HCT116 (cell line): Measurements from ENCODE around the gene WBP2NL. TPM values are rescaled to one million over a fixed set of nuclear protein-coding genes. Genes with fewer than 3 reads are reported as not detected.
"Not testable (repeated sequence)": the region's sequence is repeated elsewhere in the genome, so short reads cannot be mapped to it uniquely, and the experiment has no call there.

Experiments
- ATAC-seq: fragments of 200-7000 bp; cut with Tn5 transposase; 2 replicates; pipeline ENCODE4 v1.9.1; 2020; ENCODE audit warnings: mild to moderate bottlenecking, moderate library complexity
- BruUV-seq: library from RNA; stranded (reverse); fragments of 400-500 nt; replicated peaks from 2 replicates; lab custom pipeline; 2021; lab: Mats Ljungman, UMichigan
- CTCF ChIA-PET: fragments of 300-600 bp; sonication (Branson Sonifier 250); formaldehyde crosslinking; loops from one replicate; lab custom pipeline; 2021; ENCODE audit warnings: antibody characterized with exemption; lab: Charles Lee
- POLR2A ChIA-PET: fragments of 300-600, 350-600 bp; sonication (Branson Sonifier 250); formaldehyde crosslinking; loops from one replicate; lab custom pipeline; 2021; ENCODE audit warnings: antibody characterized with exemption; lab: Charles Lee
- RAD21 ChIA-PET, 2 experiments: fragments of 300-600 bp; sonication (Branson Sonifier 250); formaldehyde crosslinking; loops; one replicate each; lab custom pipeline; 2023; ENCODE audit warnings: low total read pairs in 2 of 2; ENCODE audit not compliant: uncharacterized antibody in 2 of 2, unreplicated experiment in 2 of 2, low non-redundant PET in 1 of 2; lab: Charles Lee
- DNase-seq: peaks from one replicate; pipeline ENCODE4 v3.0.0-alpha.2; 2010; ENCODE audit warnings: low read depth, low spot score
- H2AFZ ChIP-seq: fragments of 200-600 bp; shearing (Covaris generic), sonication (generic); 2 replicates; pipeline ENCODE4 v1.6.1; 2017; ENCODE audit warnings: low read depth, mixed run types, mixed read lengths, antibody characterized with exemption, low read length; ENCODE audit not compliant: poor library complexity, severe bottlenecking
- H3K27ac ChIP-seq: 2 replicates; pipeline ENCODE4 v1.5.1; 2012; ENCODE audit warnings: low read depth, low read length
- H3K27me3 ChIP-seq: fragments of 200-600 bp; sonication (generic); 2 replicates; pipeline ENCODE4 v1.6.1; 2016; ENCODE audit warnings: mixed run types, low read length, mixed read lengths; ENCODE audit not compliant: insufficient read depth
- H3K36me3 ChIP-seq, 2 experiments: fragments of 200-500 bp in 1 of 2; fragments of 200-600 bp in 1 of 2; sonication (Bioruptor generic) in 1 of 2; sonication (generic) in 1 of 2; 2 replicates each; pipeline versions ENCODE4 v1.5.1 to v1.6.1; 2014 to 2016; ENCODE audit warnings: low read length in 2 of 2, inconsistent platforms in 1 of 2, mixed read lengths in 1 of 2, mixed run types in 1 of 2; ENCODE audit not compliant: insufficient read depth in 2 of 2, control insufficient read depth in 1 of 2
- H3K4me1 ChIP-seq, 2 experiments: fragments of 200-600 bp in 1 of 2; sonication (generic) in 1 of 2; 2 replicates each; pipeline versions ENCODE4 v1.5.1 to v1.6.1; 2012 to 2017; ENCODE audit warnings: low read length in 2 of 2, inconsistent platforms in 1 of 2, mild to moderate bottlenecking in 1 of 2, mixed read lengths in 1 of 2, mixed run types in 1 of 2, moderate library complexity in 1 of 2; ENCODE audit not compliant: insufficient read depth in 2 of 2, control insufficient read depth in 1 of 2
- H3K4me2 ChIP-seq: fragments of 200-600 bp; sonication (generic); 2 replicates; pipeline ENCODE4 v1.6.1; 2017; ENCODE audit warnings: mixed run types, low read length, mixed read lengths
- H3K4me3 ChIP-seq, 2 experiments: fragments of 200-600 bp in 1 of 2; sonication (generic) in 1 of 2; replicated peaks in 1 of 2; 2 replicates each; pipeline ENCODE4 v1.5.1; 2011 to 2016; ENCODE audit warnings: low read length in 2 of 2, control low read depth in 1 of 2, low read depth in 1 of 2, mild to moderate bottlenecking in 1 of 2, mixed read lengths in 1 of 2, mixed run types in 1 of 2
- H3K79me2 ChIP-seq: fragments of 200-600 bp; sonication (generic); 2 replicates; pipeline ENCODE4 v1.6.1; 2017; ENCODE audit warnings: mild to moderate bottlenecking, mixed run types, low read length, moderate library complexity, mixed read lengths; ENCODE audit not compliant: insufficient read depth
- H3K9ac ChIP-seq: fragments of 200-600 bp; sonication (generic); 2 replicates; pipeline ENCODE4 v1.6.1; 2016; ENCODE audit warnings: low read length, mixed read lengths
- H3K9me2 ChIP-seq: fragments of 200-600 bp; sonication (generic), shearing (Covaris generic); 2 replicates; pipeline ENCODE4 v1.6.1; 2017; ENCODE audit warnings: mixed run types, mild to moderate bottlenecking, moderate library complexity; ENCODE audit not compliant: insufficient read depth
- H3K9me3 ChIP-seq, 2 experiments: fragments of 200-500 bp in 1 of 2; fragments of 200-600 bp in 1 of 2; sonication (Bioruptor generic) in 1 of 2; sonication (generic) in 1 of 2; 2 replicates each; pipeline ENCODE4 v1.6.1; 2014 to 2017; ENCODE audit warnings: low read length in 2 of 2, mixed read lengths in 2 of 2, inconsistent platforms in 1 of 2, low read depth in 1 of 2, mild to moderate bottlenecking in 1 of 2, mixed run types in 1 of 2, moderate library complexity in 1 of 2; ENCODE audit not compliant: control insufficient read depth in 1 of 2, insufficient read depth in 1 of 2
- H4K20me1 ChIP-seq: fragments of 200-600 bp; sonication (generic), shearing (Covaris generic); 2 replicates; pipeline ENCODE4 v1.6.1; 2017; ENCODE audit warnings: mixed run types, mild to moderate bottlenecking, moderate library complexity; ENCODE audit not compliant: insufficient read depth
- ATF3 ChIP-seq: IDR thresholded peaks from 2 replicates; pipeline ENCODE4 v1.6.1; 2012
- CBX3 ChIP-seq: IDR thresholded peaks from 2 replicates; pipeline ENCODE4 v1.6.1; 2012; ENCODE audit warnings: low read depth
- CTCF ChIP-seq, 3 experiments: fragments of 200-600 bp in 1 of 3; sonication (generic) in 1 of 3; IDR thresholded peaks in 2 of 3; conservative IDR thresholded peaks in 1 of 3; 2 replicates each; pipeline ENCODE4 v1.5.1; 2012 to 2017; ENCODE audit warnings: low read depth in 2 of 3, low read length in 2 of 3, antibody characterized with exemption in 1 of 3, borderline replicate concordance in 1 of 3, control low read depth in 1 of 3, mild to moderate bottlenecking in 1 of 3, mixed read lengths in 1 of 3, mixed run types in 1 of 3, moderate library complexity in 1 of 3; ENCODE audit not compliant: insufficient read depth in 1 of 3
- ELF1 ChIP-seq: IDR thresholded peaks from 2 replicates; pipeline ENCODE4 v1.6.1; 2012; ENCODE audit warnings: low read depth, borderline replicate concordance
- EZH2 ChIP-seq: fragments of 200-600 bp; sonication (generic); IDR thresholded peaks from 2 replicates; pipeline ENCODE4 v1.6.1; 2017; ENCODE audit warnings: antibody characterized with exemption, mixed run types
- EZH2phosphoT487 ChIP-seq: fragments of 200-600 bp; IDR thresholded peaks from 2 replicates; pipeline ENCODE4 v1.6.1; 2018; ENCODE audit warnings: antibody characterized with exemption, borderline replicate concordance
- FOSL1 ChIP-seq: IDR thresholded peaks from 2 replicates; pipeline ENCODE4 v1.6.1; 2012; ENCODE audit warnings: low read depth
- JUND ChIP-seq: IDR thresholded peaks from 2 replicates; pipeline ENCODE4 v1.6.1; 2012
- POLR2A ChIP-seq: IDR thresholded peaks from 2 replicates; pipeline ENCODE4 v1.7.0; 2011; ENCODE audit warnings: borderline replicate concordance; ENCODE audit not compliant: insufficient read depth, insufficient read length; ENCODE audit errors: extremely low read depth
- SP1 ChIP-seq: IDR thresholded peaks from 2 replicates; pipeline ENCODE4 v1.6.1; 2012; ENCODE audit warnings: low read depth
- SRF ChIP-seq: IDR thresholded peaks from 2 replicates; pipeline ENCODE4 v1.6.1; 2012; ENCODE audit warnings: low read depth
- YY1 ChIP-seq: IDR thresholded peaks from 2 replicates; pipeline ENCODE4 v1.6.1; 2011; ENCODE audit warnings: low read length, low read depth, moderate library complexity, mild to moderate bottlenecking; ENCODE audit not compliant: insufficient replicate concordance; ENCODE audit errors: extremely low read depth
- ZFX ChIP-seq: fragments of 450-650 bp; IDR thresholded peaks from 2 replicates; pipeline ENCODE4 v1.6.1; 2017
- ZNF274 ChIP-seq: fragments of 200-500 bp; sonication (Bioruptor generic); IDR thresholded peaks from 2 replicates; pipeline ENCODE4 v1.6.1; 2014; ENCODE audit warnings: mild to moderate bottlenecking, low read depth, low read length, inconsistent platforms
- intact Hi-C: fragments of 100-400 bp; cut with micrococcal nuclease; formaldehyde crosslinking; loops from 2 replicates; pipeline ENCODE4 v1.10.0; 2022
- total RNA-seq: library from RNA; stranded (reverse); gene quantifications from one replicate; pipeline ENCODE4 v1.2.1, GENCODE V29; 2021; ENCODE audit not compliant: unreplicated experiment

WBP2NL gene
- total RNA-seq, 1 experiment from 2014 or later = not detected

DNA sequence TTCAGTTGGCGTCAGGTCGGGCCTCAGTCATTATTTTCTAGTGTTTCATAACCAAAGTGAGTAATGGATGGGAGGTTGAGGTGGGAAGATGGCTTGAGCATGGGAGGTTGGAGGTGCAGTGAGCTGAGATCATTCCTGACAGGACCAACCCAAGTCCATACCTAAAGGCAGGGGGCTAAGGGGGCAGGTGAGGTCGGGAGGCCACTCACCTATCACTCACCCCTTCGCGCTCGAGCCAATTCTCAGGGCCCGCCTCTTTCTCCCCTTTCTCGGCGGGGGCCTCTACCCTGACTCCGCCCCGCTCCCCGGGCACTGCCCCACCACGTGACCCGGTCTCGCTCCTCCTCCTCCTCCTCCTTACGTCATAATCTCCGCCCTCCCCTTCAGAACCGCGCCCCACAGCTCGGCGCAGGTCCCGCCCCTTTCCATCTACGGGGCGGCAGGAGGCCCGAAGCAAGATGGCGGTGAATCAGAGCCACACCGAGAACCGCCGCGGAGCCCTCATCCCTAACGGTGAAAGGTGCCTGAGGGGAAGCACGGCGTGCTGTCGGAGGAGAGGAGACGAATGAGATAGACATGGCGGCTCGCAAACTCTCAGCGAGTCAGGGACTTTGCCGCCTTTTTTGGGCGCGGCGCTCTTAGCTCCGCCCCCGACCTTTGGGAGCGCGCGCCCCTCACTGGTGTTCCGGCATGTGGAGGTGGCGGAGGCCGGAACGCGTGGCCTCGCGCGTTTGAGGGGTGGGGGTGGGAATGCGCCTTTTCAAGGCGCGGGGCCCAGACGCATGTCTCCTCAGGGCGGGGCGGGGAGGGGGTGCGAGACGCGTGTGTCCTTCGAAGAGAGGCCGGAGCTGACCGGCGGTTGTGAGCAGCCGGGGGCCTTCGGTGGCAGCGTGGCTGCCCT lies at the start of gene WBP2NL (continued):
- TF ChIP-seq EZH2phosphoT487 = no peak
- no peak for TF ChIP-seq CBX3
- no peak for TF ChIP-seq EZH2
- TF ChIP-seq JUND = no peak

DNA sequence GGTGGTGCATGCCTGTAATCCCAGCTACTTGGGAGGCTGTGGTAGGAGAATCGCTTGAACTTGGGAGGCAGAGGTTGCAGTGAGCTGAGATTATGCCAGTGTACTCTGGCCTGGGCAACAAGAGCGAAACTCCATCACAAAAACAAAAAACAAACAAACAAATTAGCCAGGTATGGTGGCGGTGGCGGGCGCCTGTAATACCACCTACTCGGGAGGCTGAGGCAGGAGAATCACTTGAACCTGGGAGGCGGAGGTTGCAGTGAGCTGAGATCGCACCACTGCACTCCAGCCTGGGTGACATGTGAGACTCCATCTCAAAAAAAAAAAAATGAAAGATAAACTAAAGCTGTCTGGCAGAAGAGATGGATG lies 49.7 kb upstream of the WBP2NL start:
- H3K9me3 ChIP-seq, H3K9me2 ChIP-seq, H3K4me3 ChIP-seq, H3K4me2 ChIP-seq, H3K27ac ChIP-seq, ATAC-seq, H2AFZ ChIP-seq, RAD21 ChIA-PET, BruUV-seq, H3K27me3 ChIP-seq, H3K9ac ChIP-seq, H4K20me1 ChIP-seq, CTCF ChIA-PET, POLR2A ChIA-PET, DNase-seq: not testable (repeated sequence)
- H3K79me2 ChIP-seq = peaks cover 27% of the 10 kb centered on the region
- H3K36me3 ChIP-seq = peaks cover 11 to 13% of the 10 kb centered on the region in 2 experiments; a peak in 3 of 4 replicates
- H3K4me1 ChIP-seq = peaks cover 14 to 39% of the 10 kb centered on the region in 2 experiments
- intact Hi-C loops = loop anchor here (5.0 kb wide), 1 partner anchor 163 kb away; no protein-coding TSS in a partner anchor

GRCh38 chr22:41949297-41949965 lies 49.2 kb upstream of the WBP2NL start:
- ATAC-seq = no peak
- H3K79me2 ChIP-seq = peaks cover 22% of the 10 kb centered on the region
- RAD21 ChIA-PET = no interaction called here
- no peaks in the 10 kb centered on the region for H4K20me1 ChIP-seq
- no peak overlapping the region for H3K9ac ChIP-seq
- no peak for TF ChIP-seq YY1
- no peak for TF ChIP-seq ZNF274
- TF ChIP-seq ELF1 = no peak
- no peak for TF ChIP-seq SRF
- no peak for TF ChIP-seq POLR2A
- TF ChIP-seq EZH2 = no peak
- no peak for TF ChIP-seq CTCF (IDR thresholded peaks at IDR 0.05 in 2 of 3, conservative IDR thresholded peaks at IDR 0.05 in 1 of 3; ENCODE audit: borderline replicate concordance in 1 of 3, insufficient read depth in 1 of 3, low read depth in 2 of 3, low read length in 2 of 3)
- no peak for TF ChIP-seq ZFX
- no peak for TF ChIP-seq JUND
- no peak for TF ChIP-seq FOSL1
- TF ChIP-seq ATF3 = no peak
- TF ChIP-seq SP1 = no peak
- TF ChIP-seq, all 23 proteins: peak for 0
- H3K36me3 ChIP-seq = peaks cover 8% of the 10 kb centered on the region in 2 experiments; a peak in 3 of 4 replicates
- ChIA-PET CTCF (interaction anchor here (1.3 kb wide), 1 partner anchor 8 kb away, joined by 3 read pairs; no protein-coding TSS in a partner anchor), POLR2A (no interaction called here)
- intact Hi-C loops = loop anchor here (5.0 kb wide), 1 partner anchor 163 kb away; no protein-coding TSS in a partner anchor
- H3K27ac ChIP-seq = no peak overlapping the region
- DNase-seq = no peak
- H3K4me3 ChIP-seq = no peak overlapping the region
- no peaks in the 10 kb centered on the region for H3K9me3 ChIP-seq
- H3K4me1 ChIP-seq = peaks cover 14 to 37% of the 10 kb centered on the region in 2 experiments
- no TSS peak for BruUV-seq
- H3K4me2 ChIP-seq = no peak overlapping the region
- no peaks in the 10 kb centered on the region for H3K9me2 ChIP-seq
- H3K27me3 ChIP-seq = no peaks in the 10 kb centered on the region
- H2AFZ ChIP-seq = no peak overlapping the region
